GM06990 (cell line): ENCODE data around the gene KRT32.

Experiments used
- DNase-seq: peaks from one replicate; pipeline ENCODE4 v3.0.0-alpha.2; 2011; ENCODE audit not compliant: insufficient read length; ENCODE audit errors: extremely low read depth
- H3K27me3 ChIP-seq: replicated peaks from 2 replicates; pipeline ENCODE4 v1.6.0; 2011; ENCODE audit warnings: low read length; ENCODE audit not compliant: control insufficient read depth, insufficient read depth
- H3K36me3 ChIP-seq: 2 replicates; pipeline ENCODE4 v1.5.1; 2011; ENCODE audit warnings: low read length; ENCODE audit not compliant: control insufficient read depth, insufficient read depth
- H3K4me3 ChIP-seq: replicated peaks from 2 replicates; pipeline ENCODE4 v1.5.1; 2011; ENCODE audit warnings: low read depth, mild to moderate bottlenecking, control low read depth, low read length
- TF ChIP-seq, protein P1 (sequence below): IDR thresholded peaks from 2 replicates; pipeline ENCODE4 v1.5.1; 2011; ENCODE audit warnings: low read length, control low read depth, mild to moderate bottlenecking, inconsistent platforms; ENCODE audit not compliant: insufficient read depth, poor library complexity, severe bottlenecking

KRT32 gene

DNA sequence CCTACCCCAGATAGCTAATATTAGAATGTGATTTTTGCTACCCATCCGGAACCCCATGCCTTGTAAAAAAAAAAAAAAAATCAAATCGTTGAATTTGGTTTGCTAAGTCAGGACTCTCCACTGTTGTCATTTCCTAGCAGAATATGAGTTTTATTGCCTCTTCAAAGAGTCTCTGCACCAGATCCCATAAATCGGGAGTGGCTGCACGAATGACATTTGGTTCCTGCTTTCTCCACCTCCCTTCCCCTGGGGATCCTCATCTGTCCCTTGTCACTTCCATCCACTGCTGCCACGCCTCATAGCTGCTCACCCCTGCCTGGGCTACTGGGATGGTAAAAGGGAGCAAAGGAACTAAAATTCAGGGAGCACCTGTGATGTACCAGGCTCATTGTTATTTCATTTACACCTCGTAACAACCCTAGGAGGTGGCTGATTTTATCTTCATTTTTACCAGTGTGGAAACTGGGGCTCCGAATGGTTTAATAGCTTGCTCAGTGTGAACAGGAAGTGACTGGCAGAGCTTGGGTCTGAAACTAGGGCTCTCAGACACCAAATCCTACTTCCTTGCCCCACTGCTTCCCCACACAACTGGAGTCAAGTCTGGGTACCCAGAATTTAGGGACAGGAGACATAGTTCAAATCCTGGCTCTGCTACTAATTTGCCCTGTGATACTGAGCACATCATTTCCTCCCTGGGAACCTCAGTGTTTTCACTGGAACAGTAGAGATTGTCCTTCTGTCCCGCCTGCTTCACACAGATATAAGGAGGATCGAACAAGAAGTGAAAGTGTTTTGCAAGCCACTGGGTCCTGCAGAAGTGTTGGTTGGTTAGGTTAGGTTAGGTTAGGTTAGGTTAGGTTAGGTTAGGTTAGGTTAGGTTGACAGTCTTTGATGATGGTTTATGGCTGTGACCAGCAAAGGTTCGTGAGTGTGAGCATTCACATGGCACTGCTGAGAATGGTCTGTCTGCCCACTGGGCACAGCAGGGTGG lies 23.1 kb upstream of the KRT32 start:
- no peak for DNase-seq
- TF ChIP-seq, protein P1, sequence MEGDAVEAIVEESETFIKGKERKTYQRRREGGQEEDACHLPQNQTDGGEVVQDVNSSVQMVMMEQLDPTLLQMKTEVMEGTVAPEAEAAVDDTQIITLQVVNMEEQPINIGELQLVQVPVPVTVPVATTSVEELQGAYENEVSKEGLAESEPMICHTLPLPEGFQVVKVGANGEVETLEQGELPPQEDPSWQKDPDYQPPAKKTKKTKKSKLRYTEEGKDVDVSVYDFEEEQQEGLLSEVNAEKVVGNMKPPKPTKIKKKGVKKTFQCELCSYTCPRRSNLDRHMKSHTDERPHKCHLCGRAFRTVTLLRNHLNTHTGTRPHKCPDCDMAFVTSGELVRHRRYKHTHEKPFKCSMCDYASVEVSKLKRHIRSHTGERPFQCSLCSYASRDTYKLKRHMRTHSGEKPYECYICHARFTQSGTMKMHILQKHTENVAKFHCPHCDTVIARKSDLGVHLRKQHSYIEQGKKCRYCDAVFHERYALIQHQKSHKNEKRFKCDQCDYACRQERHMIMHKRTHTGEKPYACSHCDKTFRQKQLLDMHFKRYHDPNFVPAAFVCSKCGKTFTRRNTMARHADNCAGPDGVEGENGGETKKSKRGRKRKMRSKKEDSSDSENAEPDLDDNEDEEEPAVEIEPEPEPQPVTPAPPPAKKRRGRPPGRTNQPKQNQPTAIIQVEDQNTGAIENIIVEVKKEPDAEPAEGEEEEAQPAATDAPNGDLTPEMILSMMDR: no peak
- Histone ChIP-seq H3K4me3 (no peak overlapping the region), H3K36me3 (no peaks in the 10 kb centered on the region), H3K27me3 (no peaks in the 10 kb centered on the region; the same call in 1 of the 2 replicates)

DNA sequence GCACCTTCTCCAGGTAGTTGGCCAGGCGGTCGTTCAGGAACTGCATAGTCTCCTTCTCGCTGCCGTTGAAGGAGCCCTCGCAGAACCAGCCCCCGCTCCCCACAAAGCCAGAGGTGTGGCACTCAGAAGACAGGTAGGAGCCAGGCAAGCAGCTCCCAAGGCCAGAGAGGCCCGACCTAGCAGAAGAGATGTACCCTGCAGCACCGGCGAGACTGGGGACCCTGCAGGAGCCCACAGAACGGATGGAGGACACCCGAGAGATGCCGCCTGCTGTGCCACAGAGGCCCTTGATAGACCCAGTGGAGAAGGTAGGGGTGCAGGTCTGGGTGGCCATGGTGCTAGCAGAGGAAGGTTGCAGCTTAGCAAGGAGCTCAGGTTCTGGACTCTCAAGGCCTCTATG lies 22.3 kb upstream of the KRT32 start, which contains the start of gene KRT36:
Gene KRT36 (minus strand): TSS at position 380 of the 400 bp plus-strand sequence. CDS start 46 bp downstream, at position 334.
- no peak within 1 kb of the TSS for H3K4me3 ChIP-seq

DNA sequence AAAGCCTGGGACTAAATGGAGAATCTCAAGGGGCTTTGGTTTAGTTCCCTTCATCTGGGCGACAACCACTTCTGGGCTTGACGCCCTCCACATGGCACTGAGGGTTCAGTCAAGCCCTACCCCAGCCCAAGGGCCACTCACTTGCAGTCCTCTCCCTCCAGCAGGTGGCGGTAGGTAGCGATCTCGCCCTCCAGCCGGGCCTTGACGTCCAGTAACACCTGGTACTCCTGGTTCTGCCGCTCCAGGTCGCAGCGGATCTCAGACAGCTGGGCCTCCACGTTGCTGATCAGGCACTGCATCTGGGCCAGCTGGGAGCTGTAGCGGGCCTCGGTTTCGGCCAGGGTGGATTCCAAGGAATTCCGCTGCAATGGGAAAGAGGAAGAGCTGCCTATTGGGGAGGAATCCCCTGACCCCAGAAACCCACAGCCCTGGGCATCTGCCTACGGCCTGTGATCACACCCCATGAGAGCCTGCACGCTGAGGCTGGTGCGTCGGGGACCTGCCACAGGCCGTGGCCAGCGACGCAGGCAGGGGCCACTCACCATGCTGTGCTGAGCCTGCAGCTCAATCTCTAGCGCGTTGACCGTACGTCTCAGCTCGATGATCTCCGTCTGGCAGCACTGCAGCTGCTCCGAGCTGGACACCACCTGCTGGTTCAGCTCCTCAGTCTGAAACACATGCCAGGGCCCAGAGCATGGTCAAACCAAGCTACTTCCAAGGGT lies 19.8 kb upstream of the KRT32 start:
- TF ChIP-seq, protein P1: peak; percentile 72
- Histone ChIP-seq H3K27me3 (no peaks in the 10 kb centered on the region; the same call in 1 of the 2 replicates), H3K36me3 (no peaks in the 10 kb centered on the region), H3K4me3 (no peak overlapping the region)
- DNase-seq: peak; percentile 18

More for the DNA sequence above, 22.3 kb upstream of the KRT32 start, which contains the start of gene KRT36:
- no peak for DNase-seq
- TF ChIP-seq, protein P1: no peak
- no peaks in the 10 kb centered on the region for H3K36me3 ChIP-seq
- H3K27me3 ChIP-seq: no peaks in the 10 kb centered on the region; the same call in 1 of the 2 replicates

DNA sequence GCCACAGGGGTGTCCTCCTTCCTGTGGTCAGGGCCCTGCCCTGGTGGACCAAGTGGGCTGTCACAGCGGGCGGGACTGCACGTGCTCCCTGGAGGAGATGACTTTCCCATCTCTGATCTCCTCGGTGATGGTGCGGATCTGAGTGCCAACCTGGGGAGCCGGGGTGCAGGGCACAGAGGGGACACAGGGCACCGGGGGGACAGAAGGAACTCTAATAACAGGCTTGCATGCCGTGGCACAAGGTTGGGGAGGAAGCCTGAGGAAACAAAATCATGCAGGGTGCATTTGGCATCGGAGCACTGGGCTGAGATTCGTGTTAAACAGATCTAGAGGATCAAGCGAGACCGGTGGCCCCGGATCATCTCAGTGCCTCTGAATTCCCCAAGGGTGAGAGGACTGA lies 19.1 kb upstream of the KRT32 start:
- DNase-seq: no peak
- Histone ChIP-seq H3K27me3 (no peaks in the 10 kb centered on the region; the same call in 1 of the 2 replicates), H3K4me3 (no peak overlapping the region), H3K36me3 (no peaks in the 10 kb centered on the region)
- TF ChIP-seq, protein P1: no peak

DNA sequence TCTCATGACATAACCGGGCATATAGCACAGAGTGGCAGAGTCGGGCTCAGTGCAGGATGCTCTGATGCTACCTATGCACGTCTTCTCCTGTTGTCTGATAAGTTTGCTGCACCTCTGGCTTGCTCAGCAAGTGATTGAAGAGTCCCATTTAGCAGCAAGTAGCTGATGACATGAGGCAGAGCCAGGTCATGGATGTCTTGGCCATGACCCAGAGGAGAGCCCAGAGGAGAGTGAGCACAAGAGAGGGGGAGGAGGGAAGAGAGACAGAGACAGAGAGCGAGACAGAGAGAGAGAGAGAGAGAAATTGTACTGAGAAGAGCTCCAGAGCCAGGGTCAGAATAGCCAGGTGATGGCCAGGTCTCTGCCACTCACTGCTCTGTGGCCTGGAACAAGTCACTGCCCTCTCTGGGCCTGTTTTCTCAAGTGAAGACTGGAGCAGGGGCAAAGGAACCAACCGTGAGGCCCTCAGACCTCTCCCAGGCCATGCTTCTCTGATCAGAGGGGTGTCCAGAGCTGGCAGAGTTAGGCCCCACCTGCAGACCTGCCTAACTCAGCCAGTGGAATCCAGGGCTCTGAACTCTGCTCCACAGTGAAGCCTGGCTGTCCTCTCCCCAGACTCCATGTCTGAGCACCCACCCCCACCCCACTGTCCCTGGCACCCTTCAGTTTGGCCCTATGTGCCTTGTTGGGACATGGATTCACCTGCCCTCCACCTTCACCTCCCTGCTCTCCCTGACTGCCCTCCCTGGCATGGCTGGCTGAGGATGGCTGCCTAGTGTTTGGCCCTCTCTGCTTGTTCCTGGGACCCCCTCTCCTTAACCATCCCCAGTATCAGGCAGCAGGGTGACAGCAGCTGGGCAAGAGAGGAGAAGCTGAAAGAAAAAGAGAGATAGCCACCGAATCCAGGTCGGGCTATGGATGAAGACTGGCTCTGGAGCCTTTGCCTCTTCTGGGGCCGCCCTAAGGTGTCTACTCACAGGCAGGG lies 18.0 kb upstream of the KRT32 start:
- Histone ChIP-seq H3K36me3 (no peaks in the 10 kb centered on the region), H3K27me3 (no peaks in the 10 kb centered on the region; the same call in 1 of the 2 replicates), H3K4me3 (no peak overlapping the region)
- DNase-seq: no peak
- TF ChIP-seq, protein P1: no peak
